ENCODE results near the gene YTHDF1.

DNA sequence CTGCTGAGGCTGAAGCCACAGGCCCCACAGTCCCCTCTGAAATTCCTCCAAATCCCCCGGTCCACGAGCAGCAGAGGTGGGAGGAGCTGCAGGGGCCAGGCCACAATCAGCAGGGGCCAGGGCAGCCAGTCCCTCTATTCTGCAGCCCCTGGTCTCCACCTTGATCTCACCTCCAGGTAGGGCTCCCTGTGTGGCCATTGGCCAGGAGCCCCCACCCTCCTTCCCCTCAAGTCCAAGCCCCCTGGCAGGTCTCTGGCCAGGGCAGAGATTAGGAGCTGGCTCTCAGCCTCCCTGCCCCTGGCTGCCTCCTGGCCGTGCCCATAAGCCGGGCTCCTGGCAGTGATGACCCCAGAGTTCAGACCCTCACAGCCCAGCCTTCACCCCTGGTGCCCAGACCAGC, 34.7 kb downstream of the YTHDF1 start:
- TF ChIP-seq, protein P1, sequence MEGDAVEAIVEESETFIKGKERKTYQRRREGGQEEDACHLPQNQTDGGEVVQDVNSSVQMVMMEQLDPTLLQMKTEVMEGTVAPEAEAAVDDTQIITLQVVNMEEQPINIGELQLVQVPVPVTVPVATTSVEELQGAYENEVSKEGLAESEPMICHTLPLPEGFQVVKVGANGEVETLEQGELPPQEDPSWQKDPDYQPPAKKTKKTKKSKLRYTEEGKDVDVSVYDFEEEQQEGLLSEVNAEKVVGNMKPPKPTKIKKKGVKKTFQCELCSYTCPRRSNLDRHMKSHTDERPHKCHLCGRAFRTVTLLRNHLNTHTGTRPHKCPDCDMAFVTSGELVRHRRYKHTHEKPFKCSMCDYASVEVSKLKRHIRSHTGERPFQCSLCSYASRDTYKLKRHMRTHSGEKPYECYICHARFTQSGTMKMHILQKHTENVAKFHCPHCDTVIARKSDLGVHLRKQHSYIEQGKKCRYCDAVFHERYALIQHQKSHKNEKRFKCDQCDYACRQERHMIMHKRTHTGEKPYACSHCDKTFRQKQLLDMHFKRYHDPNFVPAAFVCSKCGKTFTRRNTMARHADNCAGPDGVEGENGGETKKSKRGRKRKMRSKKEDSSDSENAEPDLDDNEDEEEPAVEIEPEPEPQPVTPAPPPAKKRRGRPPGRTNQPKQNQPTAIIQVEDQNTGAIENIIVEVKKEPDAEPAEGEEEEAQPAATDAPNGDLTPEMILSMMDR (IDR thresholded peaks at IDR 0.05), result no peak
- no peak for TF ChIP-seq POLR2A (IDR thresholded peaks at IDR 0.05)
